Tibial nerve (tissue), 4 donors: ENCODE measurements around the gene CCR8.

Experiments
- EP300 ChIP-seq, 2 donors: sonication (generic); formaldehyde crosslinking; IDR thresholded peaks; one replicate each; pipeline ENCODE4 v1.6.1; 2017; ENCODE audit warnings: antibody characterized with exemption in 2 of 2, mild to moderate bottlenecking in 1 of 2
- POLR2A ChIP-seq, 2 donors: fragments of 450-650 bp; IDR thresholded peaks; one replicate each; pipeline ENCODE4 v1.6.1; 2017; ENCODE audit warnings: antibody characterized with exemption in 2 of 2, mild to moderate bottlenecking in 2 of 2, moderate library complexity in 2 of 2
- TF ChIP-seq, protein P1 (sequence below), 5 experiments: fragments of 200-600 bp in 3 of 5; fragments of 450-650 bp in 2 of 5; sonication (generic) in 3 of 5; IDR thresholded peaks; one replicate each; pipeline ENCODE4 v1.5.1; 2016 to 2019; ENCODE audit warnings: antibody characterized with exemption in 5 of 5, mild to moderate bottlenecking in 3 of 5, moderate library complexity in 2 of 5

GRCh38 chr3:39282057-39282456 lies 47.5 kb upstream of the CCR8 start:
- TF ChIP-seq, protein P1, sequence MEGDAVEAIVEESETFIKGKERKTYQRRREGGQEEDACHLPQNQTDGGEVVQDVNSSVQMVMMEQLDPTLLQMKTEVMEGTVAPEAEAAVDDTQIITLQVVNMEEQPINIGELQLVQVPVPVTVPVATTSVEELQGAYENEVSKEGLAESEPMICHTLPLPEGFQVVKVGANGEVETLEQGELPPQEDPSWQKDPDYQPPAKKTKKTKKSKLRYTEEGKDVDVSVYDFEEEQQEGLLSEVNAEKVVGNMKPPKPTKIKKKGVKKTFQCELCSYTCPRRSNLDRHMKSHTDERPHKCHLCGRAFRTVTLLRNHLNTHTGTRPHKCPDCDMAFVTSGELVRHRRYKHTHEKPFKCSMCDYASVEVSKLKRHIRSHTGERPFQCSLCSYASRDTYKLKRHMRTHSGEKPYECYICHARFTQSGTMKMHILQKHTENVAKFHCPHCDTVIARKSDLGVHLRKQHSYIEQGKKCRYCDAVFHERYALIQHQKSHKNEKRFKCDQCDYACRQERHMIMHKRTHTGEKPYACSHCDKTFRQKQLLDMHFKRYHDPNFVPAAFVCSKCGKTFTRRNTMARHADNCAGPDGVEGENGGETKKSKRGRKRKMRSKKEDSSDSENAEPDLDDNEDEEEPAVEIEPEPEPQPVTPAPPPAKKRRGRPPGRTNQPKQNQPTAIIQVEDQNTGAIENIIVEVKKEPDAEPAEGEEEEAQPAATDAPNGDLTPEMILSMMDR (IDR thresholded peaks at IDR 0.05): no peak
- TF ChIP-seq POLR2A (IDR thresholded peaks at IDR 0.05) (no peak), EP300 (IDR thresholded peaks at IDR 0.05) (no peak)
